ENCODE measurements around the gene DCAKD. TPM values are rescaled to one million over a fixed set of nuclear protein-coding genes. Genes with fewer than 3 reads are reported as not detected.
A peak's percentile ranks its signal among the peaks of the same experiment; 100 is the strongest.

Gene DCAKD
- total RNA-seq, 4 donors from 2014 or later, result 9.4 to 144 (median 27.4) TPM

GRCh38 chr17:45087504-45087975 is 36.1 kb upstream of the DCAKD start:
- in situ Hi-C loops (cut with MboI; ENCODE audit: low pct_ligation_motif_present in 1 of 4, low pct_unique_long_range_greater_than_20kb in 1 of 4, low sequenced_read_pairs in 3 of 4) (no loop called here), intact Hi-C loops (cut with DNase I; ENCODE audit: low total_unique reads) (no loop called here)
- Histone ChIP-seq H3K27me3 (no peaks in the 10 kb centered on the region), H3K36me3 (peaks cover 0 to 64% (median 22%) of the 10 kb centered on the region in 4 donors), H3K9me3 (no peaks in the 10 kb centered on the region), H3K4me3 (no peak overlapping the region), H3K4me1 (peaks cover 6 to 31% (median 14%) of the 10 kb centered on the region in 4 donors), H3K27ac (peak overlapping the region; percentile 17 to 44 (median 36))
- WGBS, 2 donors (ENCODE audit: low coverage in 1 of 2), result 35 to 40% methylated on average over 2 to 3 of the region's 3 CpGs
- no peak for TF ChIP-seq POLR2A (IDR thresholded peaks at IDR 0.05)
- TF ChIP-seq, protein P1, sequence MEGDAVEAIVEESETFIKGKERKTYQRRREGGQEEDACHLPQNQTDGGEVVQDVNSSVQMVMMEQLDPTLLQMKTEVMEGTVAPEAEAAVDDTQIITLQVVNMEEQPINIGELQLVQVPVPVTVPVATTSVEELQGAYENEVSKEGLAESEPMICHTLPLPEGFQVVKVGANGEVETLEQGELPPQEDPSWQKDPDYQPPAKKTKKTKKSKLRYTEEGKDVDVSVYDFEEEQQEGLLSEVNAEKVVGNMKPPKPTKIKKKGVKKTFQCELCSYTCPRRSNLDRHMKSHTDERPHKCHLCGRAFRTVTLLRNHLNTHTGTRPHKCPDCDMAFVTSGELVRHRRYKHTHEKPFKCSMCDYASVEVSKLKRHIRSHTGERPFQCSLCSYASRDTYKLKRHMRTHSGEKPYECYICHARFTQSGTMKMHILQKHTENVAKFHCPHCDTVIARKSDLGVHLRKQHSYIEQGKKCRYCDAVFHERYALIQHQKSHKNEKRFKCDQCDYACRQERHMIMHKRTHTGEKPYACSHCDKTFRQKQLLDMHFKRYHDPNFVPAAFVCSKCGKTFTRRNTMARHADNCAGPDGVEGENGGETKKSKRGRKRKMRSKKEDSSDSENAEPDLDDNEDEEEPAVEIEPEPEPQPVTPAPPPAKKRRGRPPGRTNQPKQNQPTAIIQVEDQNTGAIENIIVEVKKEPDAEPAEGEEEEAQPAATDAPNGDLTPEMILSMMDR (IDR thresholded peaks at IDR 0.05), result no peak
- TF ChIP-seq POLR2AphosphoS5 (IDR thresholded peaks at IDR 0.05), result no peak
- no peak for TF ChIP-seq EP300 (IDR thresholded peaks at IDR 0.05; ENCODE audit: low read depth)
- DNase-seq, result peak; percentile 47

- Histone ChIP-seq H3K27ac (peak overlapping the region; percentile 17 to 44 (median 36)), H3K4me3 (no peak overlapping the region), H3K36me3 (peaks cover 0 to 67% (median 25%) of the 10 kb centered on the region in 4 donors), H3K9me3 (no peaks in the 10 kb centered on the region), H3K27me3 (no peaks in the 10 kb centered on the region), H3K4me1 (peaks cover under 1 to 26% (median 14%) of the 10 kb centered on the region in 4 donors)
- TF ChIP-seq POLR2AphosphoS5 (IDR thresholded peaks at IDR 0.05) (no peak), EP300 (IDR thresholded peaks at IDR 0.05; ENCODE audit: low read depth) (no peak), POLR2A (IDR thresholded peaks at IDR 0.05) (no peak)
- TF ChIP-seq, protein P1 (IDR thresholded peaks at IDR 0.05), result no peak
- 72 to 81% methylated on average over 6 of the region's 6 CpGs for WGBS, 2 donors (ENCODE audit: low coverage in 1 of 2)
- intact Hi-C loops (cut with DNase I; ENCODE audit: low total_unique reads), result no loop called here
- no peak for DNase-seq
- in situ Hi-C loops (cut with MboI; ENCODE audit: low pct_ligation_motif_present in 1 of 4, low pct_unique_long_range_greater_than_20kb in 1 of 4, low sequenced_read_pairs in 3 of 4), result no loop called here
Measured at GRCh38 chr17:45086865-45087503, 35.6 kb upstream of the DCAKD start.

DNA sequence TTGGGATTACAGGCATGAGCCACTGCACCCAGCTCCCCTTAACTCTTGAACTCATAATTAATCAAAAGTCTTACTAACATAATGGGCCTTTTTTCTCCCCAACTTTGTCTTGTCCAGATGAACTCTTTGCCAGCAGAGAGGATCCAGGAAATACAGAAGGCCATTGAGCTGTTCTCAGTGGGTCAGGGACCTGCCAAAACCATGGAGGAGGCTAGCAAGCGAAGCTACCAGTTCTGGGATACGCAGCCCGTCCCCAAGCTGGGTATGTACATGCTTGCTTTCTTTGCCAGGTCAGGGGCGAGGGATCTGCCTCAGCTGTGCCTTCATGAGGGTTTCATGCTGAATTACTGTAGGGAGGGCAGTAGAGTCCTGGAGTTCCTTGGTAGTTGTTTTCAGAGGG is 35.0 kb upstream of the DCAKD start:
- Histone ChIP-seq H3K27ac (peak overlapping the region in 2 of 4 donors; percentile 14 to 30), H3K4me1 (peaks cover 0 to 20% (median 11%) of the 10 kb centered on the region in 4 donors), H3K9me3 (no peaks in the 10 kb centered on the region), H3K36me3 (peaks cover 0 to 63% (median 26%) of the 10 kb centered on the region in 4 donors), H3K4me3 (no peak overlapping the region), H3K27me3 (no peaks in the 10 kb centered on the region)
- TF ChIP-seq POLR2AphosphoS5 (IDR thresholded peaks at IDR 0.05) (no peak), EP300 (IDR thresholded peaks at IDR 0.05; ENCODE audit: low read depth) (no peak), POLR2A (IDR thresholded peaks at IDR 0.05) (no peak)
- TF ChIP-seq, protein P1 (IDR thresholded peaks at IDR 0.05), result no peak
- intact Hi-C loops (cut with DNase I; ENCODE audit: low total_unique reads) (no loop called here), in situ Hi-C loops (cut with MboI; ENCODE audit: low pct_ligation_motif_present in 1 of 4, low pct_unique_long_range_greater_than_20kb in 1 of 4, low sequenced_read_pairs in 3 of 4) (no loop called here)
- 89% methylated on average over 4 of the region's 4 CpGs; no CpG with 5 or more reads in 1 of the 2 donors for WGBS, 2 donors (ENCODE audit: low coverage in 1 of 2)
- DNase-seq, result no peak

DNA sequence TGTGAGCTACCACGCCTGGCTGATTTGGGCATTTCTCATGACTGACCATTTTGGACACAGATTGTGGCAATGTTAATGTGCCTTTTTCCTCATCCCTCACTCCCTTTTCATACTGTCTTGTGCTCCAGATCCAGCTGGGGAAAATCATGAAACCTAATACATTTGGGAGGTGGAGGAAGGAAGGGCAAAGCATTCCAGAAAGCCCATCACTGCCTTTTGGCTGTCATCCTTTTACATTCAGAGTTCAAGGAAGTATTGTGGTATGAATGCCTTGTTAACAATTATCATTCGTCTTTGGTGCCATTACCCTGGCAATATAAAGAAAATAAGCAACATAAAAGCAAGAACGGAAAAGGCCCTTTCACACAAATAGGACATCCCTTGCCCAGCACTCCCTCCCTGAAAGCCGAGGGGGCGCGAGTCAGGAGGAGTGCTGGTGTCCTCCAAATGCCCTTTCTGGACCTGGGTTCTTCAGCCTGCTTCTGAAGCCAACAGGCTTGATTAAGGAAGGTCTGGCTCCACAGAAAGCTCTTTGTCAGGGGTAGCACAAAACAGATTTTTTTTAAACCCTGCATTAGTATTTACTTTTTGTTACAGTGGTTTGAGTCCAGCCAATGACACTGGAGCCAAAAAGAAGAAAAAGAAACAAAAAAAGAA is 29.7 kb upstream of the DCAKD start:
- in situ Hi-C loops (cut with MboI; ENCODE audit: low pct_ligation_motif_present in 1 of 4, low pct_unique_long_range_greater_than_20kb in 1 of 4, low sequenced_read_pairs in 3 of 4), result no loop called here
- no peak for DNase-seq

More for the DNA sequence above, 29.7 kb upstream of the DCAKD start:
- Histone ChIP-seq H3K4me1 (peaks cover 4 to 12% (median 6%) of the 10 kb centered on the region in 4 donors), H3K4me3 (no peak overlapping the region), H3K27me3 (no peaks in the 10 kb centered on the region), H3K36me3 (peaks cover 0 to 33% (median 14%) of the 10 kb centered on the region in 4 donors), H3K9me3 (no peaks in the 10 kb centered on the region), H3K27ac (no peak overlapping the region)
- WGBS, 2 donors (ENCODE audit: low coverage in 1 of 2), result 80 to 97% methylated on average over 6 of the region's 6 CpGs
- intact Hi-C loops (cut with DNase I; ENCODE audit: low total_unique reads), result no loop called here
- TF ChIP-seq, protein P1 (IDR thresholded peaks at IDR 0.05), result no peak
- TF ChIP-seq EP300 (IDR thresholded peaks at IDR 0.05; ENCODE audit: low read depth) (no peak), POLR2AphosphoS5 (IDR thresholded peaks at IDR 0.05) (no peak), POLR2A (IDR thresholded peaks at IDR 0.05) (no peak)
